Spleen (tissue), 11 donors: ENCODE data around the gene PKP4. TPM values are rescaled to one million over a fixed set of nuclear protein-coding genes. Genes with fewer than 3 reads are reported as not detected.

ENCODE experiments used
- DNase-seq: peaks from one replicate; pipeline ENCODE4 v3.0.0-alpha.2; 2020
- H3K27ac ChIP-seq, 8 donors: fragments of 200-600 bp; sonication (generic) in 7 of 8; 1 replicate in 4 of 8; 2 replicates in 4 of 8; pipeline versions ENCODE4 v1.5.0 to v1.8.0; 2016 to 2021; ENCODE audit warnings: inconsistent platforms in 4 of 8, mild to moderate bottlenecking in 4 of 8, moderate library complexity in 1 of 8
- H3K27me3 ChIP-seq, 7 donors: fragments of 200-600 bp; sonication (generic) in 6 of 7; replicated peaks in 1 of 7; 1 replicate in 4 of 7; 2 replicates in 3 of 7; pipeline versions ENCODE4 v1.5.0 to v1.8.0; 2016 to 2021; ENCODE audit warnings: inconsistent platforms in 3 of 7, mild to moderate bottlenecking in 1 of 7
- H3K36me3 ChIP-seq, 6 donors: fragments of 200-600 bp; sonication (generic) in 5 of 6; 1 replicate in 4 of 6; 2 replicates in 2 of 6; pipeline versions ENCODE4 v1.5.0 to v1.8.0; 2016 to 2021; ENCODE audit warnings: inconsistent platforms in 2 of 6
- H3K4me1 ChIP-seq, 6 donors: fragments of 200-600 bp; sonication (generic) in 5 of 6; 1 replicate in 3 of 6; 2 replicates in 3 of 6; pipeline versions ENCODE4 v1.5.0 to v1.8.0; 2016 to 2021; ENCODE audit warnings: inconsistent platforms in 3 of 6
- H3K4me3 ChIP-seq, 8 donors: fragments of 200-600 bp; sonication (generic) in 7 of 8; 1 replicate in 4 of 8; 2 replicates in 4 of 8; pipeline versions ENCODE4 v1.5.0 to v1.8.0; 2016 to 2021; ENCODE audit warnings: inconsistent platforms in 4 of 8, mild to moderate bottlenecking in 4 of 8, moderate library complexity in 2 of 8
- H3K9me3 ChIP-seq, 8 donors: fragments of 200-600 bp; sonication (generic) in 7 of 8; 1 replicate in 4 of 8; 2 replicates in 4 of 8; pipeline versions ENCODE4 v1.5.0 to v1.8.0; 2016 to 2021; ENCODE audit warnings: inconsistent platforms in 4 of 8
- POLR2A ChIP-seq, 3 donors: fragments of 450-650 bp; IDR thresholded peaks; one replicate each; pipeline ENCODE4 v1.5.1; 2017; ENCODE audit warnings: antibody characterized with exemption in 3 of 3, mild to moderate bottlenecking in 1 of 3
- POLR2AphosphoS5 ChIP-seq, 3 donors: sonication (generic); formaldehyde crosslinking; IDR thresholded peaks; one replicate each; pipeline ENCODE4 v1.5.1; 2017; ENCODE audit warnings: antibody characterized with exemption in 3 of 3
- WGBS, 5 donors: extraction: QIAGEN DNeasy Blood & Tissue Kit in 3 of 5; methylation state at CpG; one replicate each; pipeline versions ENCODE4 v1.1.5 to v1.1.7; 2013 to 2018; 5-methylcytosine and 5-hydroxymethylcytosine counted together
- intact Hi-C: fragments of 100-400 bp; cut with DNase I; formaldehyde crosslinking; loops from one replicate; pipeline ENCODE4 v1.15.0; 2023; ENCODE audit warnings: low total_unique reads
- polyA plus RNA-seq, 3 donors: library from polyadenylated mRNA; stranded (reverse); fragments of 200-250 nt; gene quantifications; one replicate each; pipeline ENCODE4 v1.2.1, GENCODE V29; 2013
- total RNA-seq, 7 donors: library from RNA; depleted of rRNA in 3 of 7; stranded (reverse); fragments of >200 nt in 3 of 7; fragmentation: NEBNext Ultra II Directional in 4 of 7; extraction: Animal tissue kit (Norgen Biotek cat#: 25700) in 4 of 7; gene quantifications; one replicate each; pipeline versions ENCODE4 v1.1.0 to v1.2.1, GENCODE V29; 2016 to 2021
- TF ChIP-seq, protein P1 (sequence below), 11 experiments: fragments of 200-600 bp in 7 of 11; fragments of 450-650 bp in 4 of 11; sonication (generic) in 4 of 11; IDR thresholded peaks in 8 of 11; conservative IDR thresholded peaks in 3 of 11; 1 replicate in 7 of 11; 2 replicates in 4 of 11; pipeline versions ENCODE4 v1.4.0 to v1.8.0; 2016 to 2021; ENCODE audit warnings: antibody characterized with exemption in 11 of 11, inconsistent platforms in 4 of 11, mild to moderate bottlenecking in 1 of 11
- donor health status: healthy with polysubstance abuse.
- donor health status: DM: no; HTN: no; CAD: no; lungs with moderate emphysema.
- donor health status: DM: no; HTN: no; CAD: no.
- donor health status: Bipolar disorder and iron deficiency.
- donor health status: healthy.
- donor health status: DM: no; HTN: no; CAD: no.
- donor health status: DM: yes; HTN: yes; CAD: no.

The PKP4 gene
- total and polyA plus RNA-seq, 10 donors: 4.9 to 53.5 (median 29.2) TPM

DNA sequence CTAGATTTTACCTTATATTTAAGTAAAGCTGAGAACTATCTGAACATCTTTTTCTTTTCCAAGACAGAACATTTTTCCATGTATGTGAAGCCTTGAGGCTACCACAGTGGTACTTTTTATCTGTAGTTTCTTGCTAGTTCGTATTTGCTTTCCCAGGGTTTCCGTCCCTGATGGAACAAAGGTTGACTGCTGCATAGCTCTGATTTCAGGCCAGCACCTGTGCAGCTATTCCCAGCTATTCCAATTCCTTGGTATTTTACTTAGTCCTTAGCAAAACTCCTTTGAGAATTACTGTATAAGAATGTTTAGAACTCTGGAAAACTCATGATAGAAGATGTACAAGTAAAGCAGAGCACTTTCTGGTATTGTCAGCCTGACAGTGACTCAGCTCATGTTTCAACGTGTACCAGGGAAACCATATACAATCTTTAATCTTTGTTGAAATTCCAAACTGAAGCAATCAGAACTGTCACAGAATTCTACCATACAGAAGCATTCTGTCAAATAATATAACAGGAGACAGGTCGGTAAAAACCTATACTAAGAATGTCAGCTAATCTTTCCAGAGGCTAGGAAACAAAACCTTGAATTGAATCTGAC lies 162.2 kb downstream of the PKP4 start:
- Histone ChIP-seq H3K27me3 (no peaks in the 10 kb centered on the region), H3K36me3 (peaks cover 0 to 32% (median 4%) of the 10 kb centered on the region in 6 donors)

DNA sequence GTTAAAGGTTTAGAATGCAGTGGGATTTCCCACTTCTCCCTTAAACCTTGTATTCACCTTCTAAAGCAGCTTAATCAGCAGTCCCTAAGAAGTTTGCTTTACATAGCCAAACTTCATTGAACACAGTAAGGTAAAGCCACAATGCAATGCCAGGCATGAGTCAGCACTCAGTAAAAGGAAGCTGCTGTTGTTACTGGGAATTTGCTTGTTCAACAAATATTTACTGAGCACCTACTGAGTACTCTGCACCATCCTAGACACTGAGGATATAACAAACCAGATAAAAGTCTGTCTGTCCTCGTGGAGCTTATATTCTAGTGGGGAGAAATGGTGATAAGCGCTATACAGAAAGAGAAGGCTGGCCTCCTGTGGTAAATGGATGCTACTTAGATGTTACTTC lies 162.7 kb downstream of the PKP4 start:
- Histone ChIP-seq H3K27me3 (no peaks in the 10 kb centered on the region), H3K4me1 (peaks cover 0 to 5% (median 0%) of the 10 kb centered on the region in 6 donors), H3K36me3 (peaks cover 0 to 37% (median 5%) of the 10 kb centered on the region in 6 donors), H3K9me3 (no peaks in the 10 kb centered on the region), H3K4me3 (no peak overlapping the region), H3K27ac (no peak overlapping the region)
- intact Hi-C loops: no loop called here
- DNase-seq: no peak
- TF ChIP-seq, protein P1, sequence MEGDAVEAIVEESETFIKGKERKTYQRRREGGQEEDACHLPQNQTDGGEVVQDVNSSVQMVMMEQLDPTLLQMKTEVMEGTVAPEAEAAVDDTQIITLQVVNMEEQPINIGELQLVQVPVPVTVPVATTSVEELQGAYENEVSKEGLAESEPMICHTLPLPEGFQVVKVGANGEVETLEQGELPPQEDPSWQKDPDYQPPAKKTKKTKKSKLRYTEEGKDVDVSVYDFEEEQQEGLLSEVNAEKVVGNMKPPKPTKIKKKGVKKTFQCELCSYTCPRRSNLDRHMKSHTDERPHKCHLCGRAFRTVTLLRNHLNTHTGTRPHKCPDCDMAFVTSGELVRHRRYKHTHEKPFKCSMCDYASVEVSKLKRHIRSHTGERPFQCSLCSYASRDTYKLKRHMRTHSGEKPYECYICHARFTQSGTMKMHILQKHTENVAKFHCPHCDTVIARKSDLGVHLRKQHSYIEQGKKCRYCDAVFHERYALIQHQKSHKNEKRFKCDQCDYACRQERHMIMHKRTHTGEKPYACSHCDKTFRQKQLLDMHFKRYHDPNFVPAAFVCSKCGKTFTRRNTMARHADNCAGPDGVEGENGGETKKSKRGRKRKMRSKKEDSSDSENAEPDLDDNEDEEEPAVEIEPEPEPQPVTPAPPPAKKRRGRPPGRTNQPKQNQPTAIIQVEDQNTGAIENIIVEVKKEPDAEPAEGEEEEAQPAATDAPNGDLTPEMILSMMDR (IDR thresholded peaks at IDR 0.05 in 8 of 11, conservative IDR thresholded peaks at IDR 0.05 in 3 of 11): no peak
- TF ChIP-seq POLR2AphosphoS5 (IDR thresholded peaks at IDR 0.05) (no peak), POLR2A (IDR thresholded peaks at IDR 0.05) (no peak)
- 93 to 100% (median 94%) methylated on average over 2 of the region's 2 CpGs for WGBS, 5 donors

More for the DNA sequence above, 162.2 kb downstream of the PKP4 start:
- intact Hi-C loops: no loop called here
- no peak for TF ChIP-seq POLR2A (IDR thresholded peaks at IDR 0.05)
- TF ChIP-seq POLR2AphosphoS5 (IDR thresholded peaks at IDR 0.05): no peak
- TF ChIP-seq, protein P1 (IDR thresholded peaks at IDR 0.05 in 8 of 11, conservative IDR thresholded peaks at IDR 0.05 in 3 of 11): no peak
- WGBS, 5 donors: 79 to 88% (median 82%) methylated on average over 4 of the region's 4 CpGs
- Histone ChIP-seq H3K4me1 (peaks cover 0 to 5% (median 0%) of the 10 kb centered on the region in 6 donors), H3K27ac (no peak overlapping the region), H3K4me3 (no peak overlapping the region), H3K9me3 (no peaks in the 10 kb centered on the region)
- DNase-seq: no peak

DNA sequence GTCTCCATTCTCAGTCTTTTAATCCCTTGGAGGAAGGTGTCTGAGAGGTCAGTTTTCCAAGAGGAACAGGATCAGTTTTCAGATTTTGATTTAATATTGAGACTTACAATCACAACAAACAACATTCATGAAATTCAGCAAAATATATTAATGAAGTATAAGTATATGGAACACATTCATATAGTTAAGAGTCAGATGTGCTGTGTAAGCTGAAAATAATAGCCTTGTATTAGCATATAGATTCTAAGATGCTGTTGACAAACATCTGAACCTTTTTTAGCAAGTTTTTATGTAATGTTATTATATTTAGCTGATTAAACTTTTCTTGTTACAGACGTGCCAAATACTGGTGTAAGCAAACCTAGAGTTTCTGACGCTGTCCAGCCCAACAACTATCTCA lies 163.9 kb downstream of the PKP4 start:
- TF ChIP-seq POLR2AphosphoS5 (IDR thresholded peaks at IDR 0.05): no peak
- Histone ChIP-seq H3K4me1 (peaks cover 0 to 5% (median 0%) of the 10 kb centered on the region in 6 donors), H3K27ac (no peak overlapping the region), H3K9me3 (no peaks in the 10 kb centered on the region), H3K36me3 (peaks cover 0 to 49% (median 5%) of the 10 kb centered on the region in 6 donors), H3K4me3 (no peak overlapping the region), H3K27me3 (no peaks in the 10 kb centered on the region)
- DNase-seq: no peak
- intact Hi-C loops: no loop called here
- 89 to 97% (median 96%) methylated on average over 2 of the region's 2 CpGs for WGBS, 5 donors

DNA sequence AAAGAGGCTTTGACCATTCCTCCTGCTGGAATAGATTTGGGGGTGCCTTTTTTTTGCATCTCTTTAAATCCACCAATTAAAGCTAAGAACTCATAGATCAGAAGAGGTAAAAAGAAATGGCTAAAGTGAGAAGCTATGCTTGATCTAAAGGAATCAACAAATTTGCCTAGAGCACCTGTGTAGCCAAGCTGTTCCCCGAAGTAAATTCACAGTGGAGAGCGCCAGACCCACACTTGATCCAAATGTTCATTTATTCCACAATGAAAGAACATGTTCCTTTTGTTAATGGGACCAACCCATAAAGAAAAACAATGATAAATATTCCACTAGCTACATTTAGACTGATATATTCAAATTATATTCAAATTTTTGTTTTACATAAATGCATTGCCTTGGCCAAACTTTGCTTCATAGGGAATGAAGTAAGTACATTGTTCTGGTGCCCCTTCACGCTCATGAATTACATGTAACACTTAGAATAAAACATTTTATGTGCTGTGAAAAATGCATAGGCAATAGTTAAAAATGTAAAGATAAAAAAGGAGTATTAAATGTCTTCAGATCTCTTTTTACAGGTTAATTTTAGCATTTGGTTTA lies 167.4 kb downstream of the PKP4 start:
- DNase-seq: no peak
- H3K27ac ChIP-seq: no peak overlapping the region
- peaks cover 0 to 5% (median 0%) of the 10 kb centered on the region in 6 donors for H3K4me1 ChIP-seq
- intact Hi-C loops: no loop called here
- H3K9me3 ChIP-seq: no peaks in the 10 kb centered on the region
- TF ChIP-seq, protein P1 (IDR thresholded peaks at IDR 0.05 in 8 of 11, conservative IDR thresholded peaks at IDR 0.05 in 3 of 11): no peak
- TF ChIP-seq POLR2A (IDR thresholded peaks at IDR 0.05) (no peak), POLR2AphosphoS5 (IDR thresholded peaks at IDR 0.05) (no peak)
- H3K4me3 ChIP-seq: no peak overlapping the region
- 94 to 99% (median 96%) methylated on average over 3 of the region's 3 CpGs for WGBS, 5 donors
- H3K27me3 ChIP-seq: no peaks in the 10 kb centered on the region
- peaks cover 0 to 61% (median 5%) of the 10 kb centered on the region in 6 donors for H3K36me3 ChIP-seq
